Measurements from ENCODE around the gene PCDHAC1. TPM values are rescaled to one million over a fixed set of nuclear protein-coding genes. Genes with fewer than 3 reads are reported as not detected.

PCDHAC1 gene
- total RNA-seq, 2 experiments from 2014 or later: not detected

GRCh38 chr5:140978983-140979382 is 52.9 kb downstream of the PCDHAC1 start:
- intact Hi-C loops (cut with micrococcal nuclease): no loop called here
- Mint-ChIP-seq H3K27me3 (ENCODE audit: low read depth) (peaks cover 2% of the 10 kb centered on the region), H3K27ac (no peak overlapping the region), H3K36me3 (ENCODE audit: low read depth) (no peaks in the 10 kb centered on the region), H3K4me1 (ENCODE audit: low read depth) (no peaks in the 10 kb centered on the region), H3K9me3 (no peaks in the 10 kb centered on the region), H3K4me3 (no peak overlapping the region)
- CTCF ChIA-PET: no interaction called here
- DNase-seq: no peak

Other genes starting within 250 kb of the PCDHAC1 start
- 10 to 100 TPM; 69.0 to 74.8 TPM for gene HARS1, start 234.9 kb upstream of the PCDHAC1 start, total RNA-seq
- 10 to 100 TPM; 27.4 to 29.3 TPM for gene HARS2, start 234.8 kb upstream of the PCDHAC1 start, total RNA-seq
- gene ZMAT2, start 225.9 kb upstream of the PCDHAC1 start, total RNA-seq: 10 to 100 TPM; 52.9 to 58.8 TPM
- gene PCDHA1, start 140.2 kb upstream of the PCDHAC1 start, total RNA-seq: not detected
- gene PCDHA2, start 131.4 kb upstream of the PCDHAC1 start, total RNA-seq: not detected
- gene PCDHA3, start 125.2 kb upstream of the PCDHAC1 start, total RNA-seq: not detected
- not detected for gene PCDHA4, start 119.2 kb upstream of the PCDHAC1 start, total RNA-seq
- gene PCDHA5, start 104.7 kb upstream of the PCDHAC1 start, total RNA-seq: not detected
- not detected for gene PCDHA6, start 98.3 kb upstream of the PCDHAC1 start, total RNA-seq
- gene PCDHA7, start 92.0 kb upstream of the PCDHAC1 start, total RNA-seq: not detected
- gene PCDHA8, start 85.1 kb upstream of the PCDHAC1 start, total RNA-seq: not detected
- gene PCDHA9, start 77.9 kb upstream of the PCDHAC1 start, total RNA-seq: not detected
- gene PCDHA10, start 70.4 kb upstream of the PCDHAC1 start, total RNA-seq: not detected
- gene PCDHA11, start 57.3 kb upstream of the PCDHAC1 start, total RNA-seq: not detected
- gene PCDHA12, start 51.0 kb upstream of the PCDHAC1 start, total RNA-seq: not detected
- not detected for gene PCDHA13, start 44.2 kb upstream of the PCDHAC1 start, total RNA-seq
- not detected for gene PCDHAC2, start 40.2 kb downstream of the PCDHAC1 start, total RNA-seq
- not detected for gene PCDHB1, start 125.1 kb downstream of the PCDHAC1 start, total RNA-seq
- not detected for gene PCDHB2, start 168.3 kb downstream of the PCDHAC1 start, total RNA-seq
- not detected for gene PCDHB3, start 174.2 kb downstream of the PCDHAC1 start, total RNA-seq
- gene PCDHB4, start 195.5 kb downstream of the PCDHAC1 start, total RNA-seq: not detected
- gene PCDHB5, start 208.9 kb downstream of the PCDHAC1 start, total RNA-seq: not detected
- not detected for gene PCDHB6, start 223.8 kb downstream of the PCDHAC1 start, total RNA-seq
- gene PCDHB7, start 246.3 kb downstream of the PCDHAC1 start, total RNA-seq: not detected

All from activated naive CD4-positive, alpha-beta T cell treated with anti-CD3 and anti-CD28 coated beads for 36 hours (primary cell).